Limb (tissue), 2 donors: ENCODE measurements around the gene KNDC1.
A peak's percentile ranks its signal among the peaks of the same experiment; 100 is the strongest.

Source experiments
- DNase-seq, 2 donors: peaks; one replicate each; pipeline ENCODE4 v3.0.0-alpha.2; 2016; ENCODE audit errors: extremely low spot score in 2 of 2

Gene KNDC1

DNA sequence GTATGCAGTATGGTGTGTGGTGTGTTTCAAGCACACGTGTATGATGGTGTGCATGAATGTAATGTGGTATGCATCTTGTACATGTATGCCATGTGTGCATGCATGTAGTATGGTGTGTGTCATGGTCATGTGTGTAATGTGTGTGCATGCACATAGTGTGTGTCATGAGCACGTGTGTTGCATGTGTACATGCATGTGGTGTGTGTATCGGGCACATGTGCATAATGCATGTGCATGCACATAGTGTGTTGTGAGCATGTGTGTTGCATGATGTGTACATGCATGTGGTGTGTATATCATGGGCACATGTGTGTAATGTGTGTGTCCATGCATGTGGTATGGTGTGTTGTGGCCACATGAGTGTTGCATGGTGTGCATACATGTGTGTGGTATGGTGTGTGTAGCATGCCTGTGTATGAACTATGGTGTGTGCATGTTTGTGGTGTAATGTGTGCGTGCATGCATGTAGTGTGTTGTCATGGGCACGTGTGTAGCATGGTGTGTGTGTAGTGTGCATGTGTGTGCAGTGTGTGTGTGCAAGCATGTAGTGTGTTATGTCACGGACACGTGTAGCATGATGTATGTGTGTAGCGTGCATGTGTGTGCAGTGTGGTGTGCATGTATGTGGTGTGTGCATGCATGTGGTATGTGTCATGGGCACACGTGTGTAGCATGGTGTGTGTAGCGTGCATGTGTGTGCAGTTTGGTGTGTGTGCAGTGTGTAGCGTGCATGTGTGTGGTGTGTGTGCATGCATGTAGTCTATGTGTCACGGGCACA is 17.6 kb downstream of the KNDC1 start:
- no peak for DNase-seq

DNA sequence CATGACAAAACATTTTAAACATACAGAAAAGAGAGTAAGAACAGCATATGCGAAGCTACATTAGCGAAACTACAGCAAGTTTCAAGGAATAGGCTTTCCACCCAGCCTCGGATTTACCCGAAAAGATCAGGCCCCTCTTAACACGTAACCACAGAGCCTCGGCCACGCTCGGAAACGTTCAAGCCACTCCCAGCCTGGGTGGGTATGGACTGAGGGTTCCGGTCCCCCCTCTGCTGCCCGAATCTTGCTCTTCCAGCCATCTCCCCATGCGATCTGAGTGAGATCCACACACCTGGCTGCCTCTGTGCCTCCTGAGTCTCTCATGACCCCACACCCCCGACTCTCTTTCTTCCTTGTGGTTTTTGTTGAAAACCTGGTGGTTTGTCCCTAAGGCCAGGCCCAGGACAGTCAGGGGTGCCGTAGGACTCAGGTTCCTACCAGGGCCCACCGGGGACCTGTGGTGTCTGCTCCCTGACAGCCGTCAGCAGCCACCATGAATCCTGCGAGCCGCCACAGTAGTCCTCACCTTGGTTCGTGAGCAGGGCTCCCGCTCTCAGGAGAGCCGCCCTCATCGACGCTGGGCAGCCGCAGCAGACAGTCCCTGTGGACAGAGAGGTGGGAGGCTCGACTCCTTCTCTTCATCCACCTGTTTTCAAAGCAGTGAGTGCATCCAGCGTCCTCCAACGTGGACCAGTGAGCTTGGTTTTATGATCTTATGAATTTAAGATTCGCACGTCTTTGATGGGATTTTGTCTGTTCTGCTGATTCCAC is 18.5 kb downstream of the KNDC1 start:
- no peak for DNase-seq

DNA sequence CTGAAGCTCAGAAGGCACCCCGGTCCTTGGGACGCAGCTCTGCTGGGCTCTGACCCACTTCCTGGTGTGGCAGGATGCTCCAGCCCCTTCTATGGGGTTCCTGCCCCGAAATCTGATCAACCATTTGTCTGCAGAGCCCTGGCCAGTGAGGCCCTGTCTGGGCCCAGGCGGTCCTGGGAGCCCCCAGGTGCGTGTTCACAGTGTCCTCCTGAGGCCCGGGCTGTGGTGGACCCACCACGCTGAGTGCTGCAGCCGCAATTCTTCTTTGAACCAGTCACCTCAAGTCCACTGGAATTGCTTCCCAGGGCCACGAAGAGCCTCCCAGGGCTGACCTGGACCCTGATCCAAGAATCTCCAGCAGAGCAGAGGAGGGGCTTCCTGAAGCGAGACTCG is 19.1 kb downstream of the KNDC1 start:
- no peak for DNase-seq

DNA sequence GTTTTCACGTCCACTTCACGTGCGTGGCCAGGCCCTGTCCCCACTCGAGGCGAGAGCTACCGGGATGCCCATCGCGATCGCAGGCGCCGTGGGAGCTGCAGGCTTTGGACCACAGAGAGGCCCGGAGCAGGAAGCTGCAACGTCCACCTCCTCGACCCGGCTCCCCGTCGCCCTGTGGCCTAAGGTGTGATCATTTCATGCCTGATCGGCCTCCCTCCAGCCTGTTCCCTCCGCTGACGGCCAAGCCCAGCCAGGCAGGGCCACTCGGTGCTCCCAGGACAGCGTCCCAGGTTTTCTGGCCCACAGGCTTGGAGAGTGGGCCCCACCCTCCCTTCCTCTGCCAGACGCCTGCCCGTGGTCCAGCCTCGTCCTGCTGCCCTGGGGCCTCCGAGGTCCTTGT is 19.6 kb downstream of the KNDC1 start:
- DNase-seq: no peak

DNA sequence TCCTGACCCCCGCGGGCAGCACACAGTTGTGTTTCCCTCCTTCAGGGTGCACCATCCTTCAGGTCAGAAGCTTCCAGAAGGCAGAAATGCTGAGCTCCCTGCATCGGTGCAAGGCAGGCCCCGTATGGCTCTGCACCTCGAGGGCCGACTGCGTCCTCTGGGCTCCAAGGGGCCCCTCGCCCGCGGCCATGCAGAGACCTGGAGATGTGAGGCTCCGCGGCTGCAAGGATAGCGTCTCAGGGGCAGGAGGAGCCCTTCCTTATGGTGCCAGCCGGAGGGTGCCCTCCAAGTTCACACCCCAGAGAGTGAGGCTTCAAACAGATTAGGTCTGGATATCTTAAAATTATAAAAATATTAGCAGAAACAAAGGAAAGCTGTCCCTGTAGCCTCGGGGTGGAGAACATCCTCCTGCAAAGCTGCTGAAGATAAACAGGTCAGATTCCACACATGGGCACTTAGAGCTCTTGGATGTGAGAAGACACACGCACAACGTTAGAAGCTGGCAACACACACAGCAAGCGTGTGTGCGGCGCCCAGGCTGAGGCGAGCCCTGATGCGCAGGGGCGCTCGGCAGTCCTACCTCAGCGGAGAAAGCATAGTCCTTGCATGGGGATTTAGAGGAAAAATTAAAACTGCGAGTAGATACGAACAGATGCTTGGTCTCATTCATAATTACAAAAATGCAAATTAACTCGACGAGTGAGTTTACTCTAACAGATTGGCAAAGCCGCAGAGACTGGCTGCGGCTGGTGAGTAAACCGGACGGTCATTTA is 20.4 kb downstream of the KNDC1 start:
- no peak for DNase-seq

DNA sequence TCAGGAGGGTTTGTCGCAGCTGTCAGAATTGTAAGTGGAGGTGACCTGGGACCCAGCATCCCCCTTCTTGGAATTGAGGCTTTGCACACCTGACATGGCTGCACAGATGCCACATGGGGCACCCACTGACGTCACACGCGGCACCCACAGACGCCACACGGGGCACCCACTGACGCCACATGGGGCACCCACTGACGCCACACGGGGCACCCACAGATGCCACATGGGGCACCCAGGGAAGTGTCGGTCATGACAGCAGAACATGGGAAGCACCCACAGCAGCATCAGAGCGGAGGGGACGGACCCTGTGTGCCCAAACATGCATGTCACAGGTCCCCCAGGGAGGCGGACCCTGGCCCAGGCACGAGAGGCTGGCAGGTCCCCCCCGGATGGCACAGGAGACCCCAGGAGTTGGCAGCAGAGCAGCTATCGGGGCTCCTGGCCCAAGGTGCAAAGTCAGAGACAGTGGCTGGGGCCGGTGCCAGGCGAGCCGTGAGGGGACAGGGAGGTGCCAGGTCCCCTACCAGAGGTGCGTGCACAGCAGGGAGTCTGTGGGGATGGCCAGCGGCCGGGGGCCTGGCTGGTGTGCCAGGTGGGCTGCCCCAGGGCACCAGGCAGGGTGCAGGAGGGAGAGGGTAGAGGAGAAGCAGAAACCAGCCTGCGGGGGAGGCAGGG is 21.1 kb downstream of the KNDC1 start:
- DNase-seq: no peak

DNA sequence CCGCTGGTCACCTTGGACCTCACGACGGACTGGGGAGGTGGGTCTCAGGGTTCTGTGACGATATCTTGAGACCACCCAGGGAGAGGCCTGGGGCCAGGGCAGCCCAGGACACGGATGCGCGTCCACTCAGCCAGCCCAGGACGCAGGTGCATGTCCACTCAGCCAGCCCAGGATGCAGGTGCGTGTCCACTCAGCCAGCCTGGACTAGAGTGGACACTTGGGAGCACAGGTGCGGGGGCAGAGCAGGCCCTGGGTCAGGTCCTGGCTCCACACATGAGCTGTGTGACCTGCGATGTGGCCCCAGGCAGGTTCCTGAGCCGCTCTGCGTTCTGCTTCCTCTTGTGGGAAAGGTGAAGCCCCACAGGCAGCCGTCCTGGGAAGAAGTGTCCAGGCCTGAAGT is 22.2 kb downstream of the KNDC1 start:
- DNase-seq: no peak

DNA sequence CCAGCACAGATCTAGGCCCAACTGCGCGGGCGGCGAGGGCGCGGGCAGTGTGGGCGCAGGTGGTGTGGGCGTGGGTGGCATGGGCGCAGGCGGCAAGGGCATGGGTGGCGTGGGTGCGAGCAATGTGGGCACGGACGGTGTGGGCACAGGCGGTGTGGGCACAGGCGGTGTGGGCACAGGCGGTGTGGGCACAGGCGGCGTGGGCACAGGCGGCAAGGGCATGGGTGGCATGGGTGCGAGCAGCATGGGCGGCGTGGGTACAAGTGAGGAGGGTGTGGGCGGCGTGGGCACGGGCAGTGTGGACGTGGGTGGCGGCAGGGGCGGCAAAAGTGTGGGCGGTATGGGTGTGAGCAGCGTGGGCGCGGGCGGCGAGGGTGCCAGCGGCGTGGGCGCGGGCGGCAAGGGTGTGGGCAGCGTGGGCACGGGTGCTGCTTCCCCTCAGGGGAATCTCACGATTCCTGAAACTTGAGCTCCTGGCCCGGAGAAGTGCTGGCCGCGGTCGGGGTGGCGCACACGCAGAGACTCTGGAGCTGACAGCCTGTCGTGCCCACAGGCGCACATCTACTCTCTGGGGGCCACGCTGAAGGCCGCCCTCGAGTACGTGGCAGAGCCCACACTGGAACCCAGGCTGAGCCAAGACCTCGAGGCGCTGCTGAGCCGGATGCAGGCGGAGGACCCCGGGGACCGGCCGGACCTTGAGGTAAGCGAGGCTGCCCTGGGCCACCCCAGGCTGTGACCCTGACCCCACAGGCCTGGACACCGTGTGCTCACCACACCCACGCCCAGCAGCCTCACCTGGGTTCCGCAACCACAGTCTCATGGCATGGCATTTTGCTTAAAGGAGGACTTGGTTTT is 23.0 kb downstream of the KNDC1 start:
- no peak for DNase-seq

DNA sequence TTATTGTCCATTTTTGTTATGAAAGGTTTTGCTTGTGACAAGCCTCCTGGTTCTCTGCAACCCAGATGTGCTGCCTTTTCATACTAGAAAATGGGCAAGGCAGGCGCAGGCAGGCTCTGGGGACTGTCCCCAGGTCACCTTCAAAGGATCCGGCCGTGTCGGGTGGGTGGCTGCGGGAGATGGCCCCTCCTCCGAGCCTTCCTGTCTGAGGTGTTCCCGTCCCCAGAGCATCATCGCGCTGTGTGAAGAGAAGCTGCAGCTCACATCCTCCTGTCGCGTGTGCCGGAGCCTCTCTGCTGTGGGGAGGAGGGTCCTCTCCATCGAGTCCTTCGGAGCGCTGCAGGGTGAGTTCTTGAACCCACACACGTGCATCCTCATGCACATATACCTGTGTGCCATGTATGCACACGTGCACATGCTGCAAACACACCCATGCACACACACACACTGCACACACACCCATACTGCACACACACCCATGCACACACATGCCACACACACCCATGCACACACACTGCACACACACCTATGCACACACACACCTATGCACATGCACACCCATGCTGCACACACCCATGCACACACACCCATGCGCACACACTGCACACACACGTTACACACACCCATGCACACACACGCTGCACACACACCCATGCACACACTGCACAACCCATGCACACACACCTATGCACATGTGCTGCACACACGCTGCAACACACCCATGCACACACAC is 23.8 kb downstream of the KNDC1 start:
- DNase-seq: no peak

DNA sequence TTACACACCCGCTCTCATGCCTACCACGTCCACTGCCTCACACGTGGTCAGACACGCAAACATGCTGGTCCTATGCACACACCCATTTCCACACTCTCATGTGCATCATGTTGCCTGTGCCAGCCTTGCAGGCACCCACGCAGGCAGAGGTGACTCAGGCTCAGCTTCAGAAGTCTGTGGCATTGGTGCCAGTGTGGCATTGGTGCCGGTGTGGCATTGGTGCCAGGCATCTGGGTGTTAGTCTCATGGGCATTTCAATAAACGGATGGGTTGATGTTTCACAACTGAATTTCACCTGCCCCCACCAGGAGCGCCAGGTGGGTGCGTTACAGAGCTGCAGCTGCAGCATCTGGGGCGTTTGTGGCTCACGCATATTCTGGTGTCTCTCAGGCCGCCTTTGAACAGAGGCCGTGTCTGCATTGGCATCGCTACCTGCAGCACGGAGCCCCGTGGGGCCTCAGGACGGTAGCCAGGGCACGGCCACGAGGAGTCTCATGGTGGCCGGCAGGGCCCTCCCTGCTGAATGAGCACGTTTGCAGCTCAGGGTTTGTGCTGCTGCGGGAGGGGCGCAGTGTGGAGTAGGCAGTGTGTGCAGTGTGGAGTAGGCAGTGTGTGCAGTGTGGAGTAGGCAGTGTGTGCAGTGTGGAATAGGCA is 24.7 kb downstream of the KNDC1 start:
- no peak for DNase-seq

DNA sequence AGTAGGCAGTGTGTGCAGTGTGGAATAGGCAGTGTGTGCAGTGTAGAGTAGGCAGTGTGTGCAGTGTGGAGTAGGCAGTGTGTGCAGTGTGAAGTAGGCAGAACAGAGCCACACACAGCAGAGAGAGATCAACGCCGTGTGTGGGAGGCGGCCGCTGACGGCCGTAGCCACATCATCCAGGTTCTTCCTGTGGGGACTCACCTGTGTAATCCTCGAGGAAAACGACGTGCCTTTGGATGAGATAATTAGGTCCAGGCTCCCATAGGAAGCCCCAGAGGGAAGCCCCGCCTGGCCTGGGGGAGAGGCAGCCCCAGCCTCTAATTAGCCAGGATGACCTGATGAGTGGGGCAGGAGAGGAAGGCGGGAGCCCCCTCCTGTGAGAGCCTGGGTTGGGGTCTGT is 25.4 kb downstream of the KNDC1 start:
- DNase-seq: no peak

DNA sequence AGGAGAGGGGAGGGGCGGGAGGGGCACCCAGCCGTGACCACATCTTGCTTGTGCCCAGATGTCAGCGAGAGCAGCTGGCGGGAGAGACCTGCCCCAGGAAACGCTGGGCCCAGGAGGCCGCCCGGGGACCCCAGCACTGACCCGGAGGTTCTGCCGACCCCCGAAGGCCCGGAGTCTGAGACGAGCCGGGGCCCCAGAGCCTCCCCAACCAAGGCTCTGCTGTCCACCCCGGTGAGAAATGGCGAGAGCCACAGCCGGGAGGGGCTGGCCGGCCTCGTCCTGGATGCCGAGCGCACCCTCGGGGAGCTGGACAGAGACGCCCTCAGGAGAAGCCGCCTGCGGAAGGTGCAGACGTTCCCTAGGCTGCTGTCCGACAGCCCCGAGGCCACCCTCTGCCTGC is 25.9 kb downstream of the KNDC1 start:
- DNase-seq: peak in 1 of 2 donors; percentile 29

DNA sequence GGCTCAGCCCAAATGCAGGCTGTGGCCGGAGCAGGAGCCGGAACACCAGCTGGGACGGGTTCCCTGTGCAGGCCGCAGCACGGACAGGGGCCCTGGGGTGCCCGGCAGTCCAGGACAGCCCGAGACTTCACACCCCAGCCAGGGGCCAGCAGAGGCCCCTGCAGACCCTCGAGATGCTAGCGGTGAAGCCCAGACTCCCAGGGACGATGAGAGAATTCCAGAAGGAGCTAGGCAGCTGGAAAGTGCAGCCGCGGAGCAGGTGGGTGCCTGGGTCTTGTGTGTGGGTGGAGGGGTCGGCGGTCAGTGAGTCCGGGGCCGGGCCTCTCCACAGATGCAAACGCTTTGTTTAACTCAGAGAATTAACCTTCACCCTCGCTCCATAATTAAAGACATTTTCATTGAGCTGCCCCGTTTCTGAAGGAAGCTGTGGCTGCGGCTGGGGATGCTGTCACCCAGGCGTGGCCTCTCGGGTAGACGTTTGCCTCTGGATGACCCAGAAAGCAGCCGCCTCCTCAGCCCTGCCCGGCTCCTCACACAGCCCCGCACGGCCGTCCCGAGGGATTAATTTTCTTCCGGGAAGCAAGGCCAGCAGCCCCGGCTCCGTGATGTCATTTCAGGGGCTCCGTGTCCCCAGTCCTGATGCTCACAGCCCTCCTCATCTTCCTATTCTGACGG is 26.5 kb downstream of the KNDC1 start:
- DNase-seq: no peak

DNA sequence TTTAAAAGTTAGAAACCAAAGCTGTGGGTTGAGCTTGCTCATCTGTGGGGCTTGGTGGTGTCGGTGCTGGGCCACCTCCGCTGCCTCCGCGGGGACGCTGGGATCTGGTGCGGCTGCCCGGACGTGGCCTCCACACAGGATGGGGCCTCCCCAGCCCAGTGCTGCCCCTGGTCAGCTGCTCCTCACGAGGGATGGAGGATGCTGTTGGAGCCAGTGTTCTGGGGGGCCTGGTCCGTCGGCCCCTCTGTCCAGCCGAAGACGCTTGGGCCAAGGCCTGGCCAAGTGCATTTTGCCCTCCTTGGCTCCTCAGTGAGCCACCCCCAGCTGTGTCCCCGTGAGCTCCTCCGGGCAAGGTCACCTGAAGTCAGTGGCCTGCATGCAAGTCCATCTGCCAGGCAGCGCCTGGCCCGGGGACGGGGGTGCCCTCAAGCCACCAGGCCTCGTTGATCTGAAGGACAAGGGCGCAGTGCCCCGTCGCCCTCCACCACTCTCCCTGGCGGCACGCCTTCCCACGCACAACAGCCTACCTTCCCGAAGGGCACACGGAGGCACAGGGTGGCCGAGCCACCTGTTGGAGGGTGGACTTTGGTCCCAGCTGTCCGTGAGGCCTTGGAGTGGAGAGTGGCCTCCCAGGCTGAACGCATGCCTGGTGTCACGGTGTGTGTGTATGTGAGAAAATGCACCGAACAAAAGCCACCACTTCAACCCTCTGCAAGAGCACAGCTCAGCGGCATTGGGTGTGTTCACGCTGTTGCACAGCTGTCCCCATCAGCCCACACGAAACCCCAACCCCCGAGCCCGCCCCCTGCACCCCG is 27.3 kb downstream of the KNDC1 start:
- no peak for DNase-seq

DNA sequence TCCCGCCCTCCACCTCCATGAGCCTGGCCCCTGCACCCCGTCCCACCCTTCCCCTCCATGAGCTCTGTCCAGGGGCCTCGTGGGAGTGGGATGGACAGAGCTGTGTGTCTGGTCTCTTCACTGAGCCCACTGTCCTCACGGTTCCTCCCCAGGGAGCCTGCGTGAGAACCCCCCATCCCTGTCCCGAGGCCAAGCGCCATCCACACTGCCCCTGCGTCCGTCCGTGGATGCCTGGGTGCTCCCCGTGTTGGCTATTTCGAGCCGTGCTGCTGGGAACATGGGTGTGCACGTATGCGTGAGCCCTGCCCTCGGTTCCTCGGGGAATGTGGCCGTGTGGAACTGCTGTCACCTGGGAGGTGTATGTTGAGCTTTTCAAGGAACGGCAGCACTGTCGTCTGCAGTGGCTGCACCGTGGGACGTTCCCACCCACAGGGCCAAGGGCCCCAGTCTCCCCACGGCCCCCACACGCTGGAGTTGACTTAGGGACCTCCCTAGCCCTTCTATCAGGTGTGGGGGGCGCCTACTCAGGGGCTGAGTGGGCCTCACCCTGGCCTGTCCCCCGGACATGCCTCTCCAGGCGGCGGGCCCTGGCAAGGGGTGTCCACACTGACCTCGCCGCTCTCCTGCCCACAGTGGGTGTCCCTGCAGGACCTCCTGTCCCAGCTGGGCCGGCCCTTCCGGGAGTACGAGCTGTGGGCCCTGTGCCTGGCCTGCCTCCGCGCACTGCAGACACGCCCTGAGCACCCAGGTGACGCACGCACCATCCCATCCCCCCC is 28.1 kb downstream of the KNDC1 start:
- no peak for DNase-seq

DNA sequence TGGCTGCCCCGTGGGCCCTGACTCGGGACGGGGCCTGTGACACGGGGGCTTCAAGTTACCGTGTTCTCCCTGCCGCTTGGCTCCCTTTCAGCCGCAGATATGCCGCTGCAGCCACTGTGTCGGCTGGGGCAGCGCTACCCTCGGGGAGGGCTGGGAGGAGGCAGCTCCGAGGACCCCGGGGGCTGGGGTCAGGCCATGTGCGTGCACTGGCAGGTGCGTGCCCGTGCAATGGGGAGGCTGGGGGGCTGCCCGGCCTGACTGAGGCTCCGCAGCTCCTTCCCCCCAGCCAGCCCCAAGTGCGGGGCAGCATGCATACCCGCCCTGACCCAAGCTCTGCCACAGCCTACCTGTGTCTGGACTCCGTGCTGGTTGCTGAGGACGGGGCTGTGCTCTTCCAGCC is 29.2 kb downstream of the KNDC1 start:
- DNase-seq: no peak

DNA sequence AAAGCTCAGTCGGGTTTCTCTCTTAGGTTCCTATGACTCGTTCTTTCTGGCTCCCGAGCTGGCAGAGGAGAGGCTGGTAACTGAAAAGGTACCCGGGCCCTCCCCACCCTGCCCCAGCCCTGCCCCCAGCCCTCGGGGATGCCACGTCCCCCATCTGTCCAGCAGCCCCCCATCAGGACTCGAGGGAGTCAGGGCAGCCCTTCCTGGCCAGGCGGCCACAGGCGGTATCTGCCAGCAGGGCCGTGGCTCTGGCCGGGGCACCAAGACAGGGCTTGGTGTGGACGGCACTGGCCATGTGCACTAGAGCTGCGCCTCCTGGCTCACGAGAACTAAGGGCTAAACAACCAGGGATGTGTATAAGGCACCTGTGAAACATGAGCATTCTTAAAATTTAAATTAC is 29.7 kb downstream of the KNDC1 start:
- DNase-seq: no peak
